ENCODE data around the gene FN1.
"Not testable (repeated sequence)": the region's sequence is repeated elsewhere in the genome, so short reads cannot be mapped to it uniquely, and the experiment has no call there.

Gene FN1

GRCh38 chr2:215361876-215362561 is 73.8 kb downstream of the FN1 start:
- no peak for DNase-seq (ENCODE audit: insufficient read length, low spot score)
- no peak for FAIRE-seq
- no peak for TF ChIP-seq POLR2A (IDR thresholded peaks at IDR 0.05; ENCODE audit: low read depth, low read length)

- DNase-seq (ENCODE audit: insufficient read length, low spot score) (no peak), FAIRE-seq (no peak)
- TF ChIP-seq POLR2A (IDR thresholded peaks at IDR 0.05; ENCODE audit: low read depth, low read length): no peak
Observed at GRCh38 chr2:215361211-215361875, 74.5 kb downstream of the FN1 start.

DNA sequence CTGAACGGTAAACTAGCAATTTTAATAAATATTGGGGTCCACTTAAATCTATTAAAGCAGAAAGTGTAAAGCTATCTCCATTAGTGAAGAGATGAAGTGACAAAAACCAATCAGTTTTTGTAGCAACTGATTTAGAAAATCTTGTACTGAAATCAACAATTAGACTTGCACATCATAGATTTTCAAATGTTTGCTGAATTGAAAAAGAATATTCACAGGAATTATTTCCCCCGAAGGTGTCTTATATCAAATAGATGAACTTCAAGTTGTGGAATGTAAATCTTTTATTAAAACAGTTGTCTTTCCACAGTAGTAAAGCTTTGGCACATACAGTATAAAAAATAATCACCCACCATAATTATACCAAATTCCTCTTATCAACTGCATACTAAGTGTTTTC is 75.3 kb downstream of the FN1 start:
- TF ChIP-seq POLR2A (IDR thresholded peaks at IDR 0.05; ENCODE audit: low read depth, low read length): no peak
- DNase-seq (ENCODE audit: insufficient read length, low spot score): no peak
- no peak for FAIRE-seq

- not testable (repeated sequence) for FAIRE-seq; DNase-seq (ENCODE audit: insufficient read length, low spot score)
Observed at GRCh38 chr2:215360059-215360458, 75.8 kb downstream of the FN1 start.

DNA sequence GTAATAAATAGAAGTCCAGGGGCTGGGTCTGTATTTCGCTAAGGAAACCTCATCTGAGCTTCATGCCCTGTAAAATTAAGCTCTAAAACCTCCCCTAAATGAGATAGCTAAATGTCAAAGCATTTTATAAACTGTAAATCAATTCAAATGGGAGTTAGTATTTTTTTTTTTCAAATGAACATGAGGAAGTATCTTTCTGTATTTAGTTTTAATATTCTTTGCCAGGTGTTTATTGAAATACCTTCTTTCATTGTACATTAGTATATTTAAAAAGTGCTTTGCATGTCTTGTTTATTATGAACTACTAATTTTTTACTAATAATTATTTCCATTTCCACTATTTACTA is 76.3 kb downstream of the FN1 start:
- DNase-seq (ENCODE audit: insufficient read length, low spot score) (no peak), FAIRE-seq (no peak)
- TF ChIP-seq POLR2A (IDR thresholded peaks at IDR 0.05; ENCODE audit: low read depth, low read length): no peak

- DNase-seq (ENCODE audit: insufficient read length, low spot score): no peak
- TF ChIP-seq POLR2A (IDR thresholded peaks at IDR 0.05; ENCODE audit: low read depth, low read length): no peak
- no peak for FAIRE-seq
Observed at GRCh38 chr2:215358891-215359575, 76.8 kb downstream of the FN1 start.

GRCh38 chr2:215358312-215358845 is 77.5 kb downstream of the FN1 start:
- no peak for TF ChIP-seq POLR2A (IDR thresholded peaks at IDR 0.05; ENCODE audit: low read depth, low read length)
- no peak for FAIRE-seq

DNA sequence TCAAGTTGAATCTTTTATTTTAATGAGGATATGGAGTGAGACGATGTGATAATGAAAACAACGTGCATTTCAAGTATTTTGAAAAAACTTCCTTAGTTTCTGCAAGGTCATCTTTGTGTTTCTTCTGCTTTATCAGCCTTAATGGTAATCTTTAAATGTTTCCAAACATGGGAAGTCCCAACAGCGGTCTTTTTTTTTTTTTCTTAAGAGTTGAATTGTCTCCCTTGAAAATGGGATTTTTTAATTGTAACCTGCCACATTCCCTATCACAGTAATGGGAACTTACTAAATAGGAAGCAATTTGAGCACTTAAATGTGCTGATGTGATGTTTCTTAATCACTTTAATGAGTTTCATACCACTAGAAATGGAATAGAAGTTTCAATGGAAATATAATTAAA is 78.2 kb downstream of the FN1 start:
- DNase-seq (ENCODE audit: insufficient read length, low spot score) (no peak), FAIRE-seq (no peak)
- no peak for TF ChIP-seq POLR2A (IDR thresholded peaks at IDR 0.05; ENCODE audit: low read depth, low read length)

More at GRCh38 chr2:215358312-215358845, 77.5 kb downstream of the FN1 start:
- DNase-seq (ENCODE audit: insufficient read length, low spot score): no peak

GRCh38 chr2:215356948-215357461 is 78.9 kb downstream of the FN1 start:
- no peak for FAIRE-seq
- no peak for DNase-seq (ENCODE audit: insufficient read length, low spot score)
- no peak for TF ChIP-seq POLR2A (IDR thresholded peaks at IDR 0.05; ENCODE audit: low read depth, low read length)

GRCh38 chr2:215356334-215356947 is 79.4 kb downstream of the FN1 start:
- FAIRE-seq (no peak), DNase-seq (ENCODE audit: insufficient read length, low spot score) (no peak)
- no peak for TF ChIP-seq POLR2A (IDR thresholded peaks at IDR 0.05; ENCODE audit: low read depth, low read length)

DNA sequence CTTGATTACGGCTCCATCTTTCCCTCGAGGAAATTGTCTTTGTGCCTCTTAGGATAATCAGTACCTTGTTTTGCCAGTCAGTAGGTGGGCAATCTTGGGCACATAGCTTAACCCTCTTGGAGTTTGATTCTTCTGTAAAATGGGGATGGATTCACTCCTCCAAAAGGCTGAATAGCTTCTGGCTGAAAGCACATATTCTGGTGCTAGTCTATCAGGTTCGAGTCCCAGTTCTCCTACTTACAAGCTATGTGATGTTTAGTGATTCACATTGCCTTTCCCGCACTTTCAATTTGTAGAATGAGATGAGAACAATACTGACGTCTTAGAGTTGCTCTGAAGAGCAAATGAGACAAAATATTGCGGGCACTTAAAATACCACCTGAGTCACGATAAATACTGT is 80.1 kb downstream of the FN1 start:
- DNase-seq (ENCODE audit: insufficient read length, low spot score) (no peak), FAIRE-seq (no peak)
- no peak for TF ChIP-seq POLR2A (IDR thresholded peaks at IDR 0.05; ENCODE audit: low read depth, low read length)

DNA sequence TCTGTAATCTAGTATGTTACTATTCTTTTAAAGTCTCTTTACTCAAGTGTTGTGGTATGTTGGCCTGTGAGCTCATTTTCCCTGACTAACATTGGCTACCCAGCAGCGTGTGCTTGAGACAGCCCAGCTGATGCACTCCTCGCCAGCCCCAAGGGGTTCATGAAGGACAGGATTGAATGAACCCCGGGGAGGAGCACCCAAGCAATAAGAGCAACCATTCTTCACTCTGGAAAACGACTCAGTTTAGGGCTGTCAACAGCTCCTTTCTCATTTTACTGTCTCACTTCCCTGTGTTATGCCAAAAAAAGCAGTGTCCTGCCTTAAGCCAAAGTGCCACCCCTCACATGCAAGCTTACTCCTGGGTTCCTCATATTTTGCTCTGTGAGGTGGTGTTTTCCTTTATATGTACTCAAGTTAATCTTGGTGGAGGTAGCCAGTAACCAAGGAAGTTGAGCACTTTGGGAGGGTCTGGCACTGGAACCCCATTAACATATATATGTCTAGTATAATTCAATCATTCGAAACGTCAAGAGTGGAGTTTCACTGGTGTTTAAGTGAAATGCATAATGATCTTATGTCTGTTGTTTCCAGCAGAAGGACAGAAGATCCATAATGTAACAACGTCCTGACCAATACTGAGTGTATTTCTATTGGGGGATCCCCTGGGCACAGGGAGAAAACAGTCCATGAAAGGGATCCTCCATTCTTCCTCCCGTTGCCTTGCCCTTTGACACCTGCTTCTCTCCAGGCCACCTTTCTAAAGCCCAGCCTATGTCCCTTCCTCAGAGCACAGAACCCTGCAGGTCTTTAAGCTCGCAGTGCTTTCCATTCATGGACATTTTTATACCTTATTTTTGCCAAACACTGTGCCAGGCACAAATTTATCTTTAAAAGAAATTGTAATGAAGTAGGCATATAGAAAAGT is 80.8 kb downstream of the FN1 start:
- FAIRE-seq: no peak
- no peak for TF ChIP-seq POLR2A (IDR thresholded peaks at IDR 0.05; ENCODE audit: low read depth, low read length)
- DNase-seq (ENCODE audit: insufficient read length, low spot score): no peak

DNA sequence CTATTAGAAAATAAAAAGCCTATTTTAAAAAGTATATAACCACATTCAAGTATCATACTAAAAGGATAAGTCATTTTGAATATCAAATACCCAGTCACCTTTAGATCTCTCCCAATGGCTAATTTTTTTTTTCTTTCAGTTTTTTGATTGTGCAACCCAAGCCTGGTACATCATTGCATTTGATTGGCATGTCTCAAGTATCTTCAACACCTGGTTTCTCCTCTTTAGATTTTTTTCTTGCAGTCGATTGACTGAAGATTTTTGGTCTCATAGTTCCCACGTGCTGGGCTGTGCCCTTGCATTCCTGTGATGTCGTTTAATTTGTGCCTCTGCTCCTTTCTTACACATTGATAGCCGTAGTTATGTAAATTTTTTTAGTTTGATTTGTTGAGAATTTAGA is 83.3 kb downstream of the FN1 start:
- TF ChIP-seq POLR2A (IDR thresholded peaks at IDR 0.05; ENCODE audit: low read depth, low read length): no peak
- FAIRE-seq (no peak), DNase-seq (ENCODE audit: insufficient read length, low spot score) (no peak)

Measured in H54 (cell line).